ENCODE data around the gene GPR6.

Gene GPR6

GRCh38 chr6:109964949-109965348 lies 13.2 kb upstream of the GPR6 start:
- H3K4me3 ChIP-seq (ENCODE audit: low read depth, low read length), result no peak overlapping the region
- no peak for DNase-seq (ENCODE audit: low read depth)

GRCh38 chr6:109966299-109966698 lies 11.8 kb upstream of the GPR6 start:
- no peak overlapping the region for H3K4me3 ChIP-seq (ENCODE audit: low read depth, low read length)
- TF ChIP-seq CTCF (IDR thresholded peaks at IDR 0.05; ENCODE audit: insufficient read depth, low read depth, low read length, missing control alignments), result no peak
- DNase-seq (ENCODE audit: low read depth), result no peak

More at GRCh38 chr6:109964949-109965348, 13.2 kb upstream of the GPR6 start:
- TF ChIP-seq CTCF (IDR thresholded peaks at IDR 0.05; ENCODE audit: insufficient read depth, low read depth, low read length, missing control alignments), result no peak

- TF ChIP-seq CTCF (IDR thresholded peaks at IDR 0.05; ENCODE audit: insufficient read depth, low read depth, low read length, missing control alignments), result no peak
- DNase-seq (ENCODE audit: low read depth), result no peak
- H3K4me3 ChIP-seq (ENCODE audit: low read depth, low read length), result no peak overlapping the region
These were observed 329 bp upstream of the GPR6 start for GRCh38 chr6:109977791-109978173.

DNA sequence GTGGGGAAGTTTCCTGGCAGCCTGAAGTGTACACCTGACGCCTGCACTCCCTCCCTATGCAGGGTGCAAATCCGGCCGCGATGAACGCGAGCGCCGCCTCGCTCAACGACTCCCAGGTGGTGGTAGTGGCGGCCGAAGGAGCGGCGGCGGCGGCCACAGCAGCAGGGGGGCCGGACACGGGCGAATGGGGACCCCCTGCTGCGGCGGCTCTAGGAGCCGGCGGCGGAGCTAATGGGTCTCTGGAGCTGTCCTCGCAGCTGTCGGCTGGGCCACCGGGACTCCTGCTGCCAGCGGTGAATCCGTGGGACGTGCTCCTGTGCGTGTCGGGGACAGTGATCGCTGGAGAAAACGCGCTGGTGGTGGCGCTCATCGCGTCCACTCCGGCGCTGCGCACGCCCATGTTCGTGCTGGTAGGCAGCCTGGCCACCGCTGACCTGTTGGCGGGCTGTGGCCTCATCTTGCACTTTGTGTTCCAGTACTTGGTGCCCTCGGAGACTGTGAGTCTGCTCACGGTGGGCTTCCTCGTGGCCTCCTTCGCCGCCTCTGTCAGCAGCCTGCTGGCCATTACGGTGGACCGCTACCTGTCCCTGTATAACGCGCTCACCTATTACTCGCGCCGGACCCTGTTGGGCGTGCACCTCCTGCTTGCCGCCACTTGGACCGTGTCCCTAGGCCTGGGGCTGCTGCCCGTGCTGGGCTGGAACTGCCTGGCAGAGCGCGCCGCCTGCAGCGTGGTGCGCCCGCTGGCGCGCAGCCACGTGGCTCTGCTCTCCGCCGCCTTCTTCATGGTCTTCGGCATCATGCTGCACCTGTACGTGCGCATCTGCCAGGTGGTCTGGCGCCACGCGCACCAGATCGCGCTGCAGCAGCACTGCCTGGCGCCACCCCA lies 1.2 kb downstream of the GPR6 start:
- no peak overlapping the region for H3K4me3 ChIP-seq (ENCODE audit: low read depth, low read length)
- no peak for DNase-seq (ENCODE audit: low read depth)

DNA sequence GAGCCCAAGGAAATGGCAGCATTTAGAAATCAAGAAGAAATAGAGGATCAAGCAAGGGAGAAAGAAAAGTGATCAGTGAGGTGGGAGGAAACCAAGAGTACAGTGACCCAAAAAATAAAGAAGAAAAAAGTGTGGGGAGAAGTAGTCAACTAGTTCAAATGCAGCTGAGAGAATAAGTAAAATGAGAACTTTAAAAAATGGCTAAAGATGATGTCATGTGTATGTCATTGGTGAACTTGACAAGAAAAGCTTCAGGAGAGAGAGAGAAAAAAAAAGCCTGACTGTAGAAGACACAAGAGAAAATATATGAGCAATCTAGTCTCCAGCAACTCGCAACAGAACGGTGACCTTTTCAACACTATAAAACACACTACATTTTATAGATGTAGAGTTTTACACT lies 6.3 kb downstream of the GPR6 start:
- no peak for TF ChIP-seq CTCF (IDR thresholded peaks at IDR 0.05; ENCODE audit: insufficient read depth, low read depth, low read length, missing control alignments)
- no peak for DNase-seq (ENCODE audit: low read depth)
- H3K4me3 ChIP-seq (ENCODE audit: low read depth, low read length), result no peak overlapping the region

More for the DNA sequence above, 1.2 kb downstream of the GPR6 start:
- TF ChIP-seq CTCF (IDR thresholded peaks at IDR 0.05; ENCODE audit: insufficient read depth, low read depth, low read length, missing control alignments), result no peak

DNA sequence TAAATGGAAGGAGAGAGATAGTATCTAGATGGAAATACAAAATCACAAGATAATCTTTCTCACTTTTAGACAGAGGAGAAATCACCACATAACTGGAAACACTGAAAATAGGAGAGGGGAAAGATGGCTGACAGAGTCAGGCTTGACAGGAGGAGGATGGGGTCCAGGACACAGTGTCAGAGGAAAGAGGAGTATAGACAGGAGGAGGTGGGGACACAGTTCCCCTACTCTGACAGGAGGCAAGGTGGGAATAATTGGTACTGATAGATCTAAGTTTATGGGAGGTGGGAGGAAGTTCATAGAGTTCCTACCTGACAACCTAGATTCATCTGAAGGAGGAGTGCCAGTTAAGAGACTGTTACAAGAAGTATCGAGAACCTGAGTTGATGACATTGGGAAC lies 9.1 kb downstream of the GPR6 start:
- no peak for TF ChIP-seq CTCF (IDR thresholded peaks at IDR 0.05; ENCODE audit: insufficient read depth, low read depth, low read length, missing control alignments)
- no peak for DNase-seq (ENCODE audit: low read depth)
- no peak overlapping the region for H3K4me3 ChIP-seq (ENCODE audit: low read depth, low read length)

Measured in GM12865 (cell line).